Measurements from ENCODE around the gene HOXD13.

- no peak for TF ChIP-seq CTCF (IDR thresholded peaks at IDR 0.05)
- no peak for TF ChIP-seq POLR2A (IDR thresholded peaks at IDR 0.05)
Observed at GRCh38 chr2:176130957-176131847, 38.7 kb downstream of the HOXD13 start.

Data from thyroid gland (tissue), 4 donors.